ENCODE results near the gene PARD6A.
"Not testable (repeated sequence)": the region's sequence is repeated elsewhere in the genome, so short reads cannot be mapped to it uniquely, and the experiment has no call there.

Gene PARD6A

DNA sequence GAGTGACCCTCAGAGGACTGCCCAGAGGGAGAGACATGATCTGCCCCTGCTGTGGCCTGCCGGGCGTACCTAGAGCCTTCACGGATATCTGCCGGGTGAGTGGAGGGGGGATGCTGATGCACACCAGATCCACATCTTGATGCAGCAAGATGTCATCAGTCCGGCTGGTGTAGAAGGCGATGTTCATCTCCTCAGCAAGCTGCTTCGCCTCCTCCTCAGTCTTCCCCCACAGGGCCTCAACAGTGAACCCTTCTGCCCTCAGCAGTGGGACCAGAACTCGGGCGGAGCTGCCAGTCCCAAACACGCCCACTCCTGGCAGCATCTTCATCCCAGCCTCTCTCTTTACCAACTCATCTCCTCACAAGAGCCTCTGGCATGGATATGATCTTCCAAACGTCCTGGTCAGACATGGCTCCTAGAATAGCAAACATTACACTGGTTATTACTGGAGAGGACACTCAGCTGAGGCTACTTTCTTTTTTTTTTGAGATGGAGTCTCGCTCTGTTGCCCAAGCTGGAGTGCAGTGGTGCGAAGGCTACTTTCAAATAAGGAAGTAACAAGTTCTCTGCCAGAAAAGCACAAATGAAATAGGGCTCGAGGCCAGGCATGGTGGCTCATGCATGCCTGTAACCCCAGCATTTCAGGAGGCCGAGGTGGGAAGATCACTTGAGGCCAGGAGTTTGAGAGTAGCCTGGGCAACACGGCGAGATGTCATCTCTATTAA is 24.8 kb downstream of the PARD6A start:
- DNase-seq (ENCODE audit: low read depth, low spot score) = no peak

DNA sequence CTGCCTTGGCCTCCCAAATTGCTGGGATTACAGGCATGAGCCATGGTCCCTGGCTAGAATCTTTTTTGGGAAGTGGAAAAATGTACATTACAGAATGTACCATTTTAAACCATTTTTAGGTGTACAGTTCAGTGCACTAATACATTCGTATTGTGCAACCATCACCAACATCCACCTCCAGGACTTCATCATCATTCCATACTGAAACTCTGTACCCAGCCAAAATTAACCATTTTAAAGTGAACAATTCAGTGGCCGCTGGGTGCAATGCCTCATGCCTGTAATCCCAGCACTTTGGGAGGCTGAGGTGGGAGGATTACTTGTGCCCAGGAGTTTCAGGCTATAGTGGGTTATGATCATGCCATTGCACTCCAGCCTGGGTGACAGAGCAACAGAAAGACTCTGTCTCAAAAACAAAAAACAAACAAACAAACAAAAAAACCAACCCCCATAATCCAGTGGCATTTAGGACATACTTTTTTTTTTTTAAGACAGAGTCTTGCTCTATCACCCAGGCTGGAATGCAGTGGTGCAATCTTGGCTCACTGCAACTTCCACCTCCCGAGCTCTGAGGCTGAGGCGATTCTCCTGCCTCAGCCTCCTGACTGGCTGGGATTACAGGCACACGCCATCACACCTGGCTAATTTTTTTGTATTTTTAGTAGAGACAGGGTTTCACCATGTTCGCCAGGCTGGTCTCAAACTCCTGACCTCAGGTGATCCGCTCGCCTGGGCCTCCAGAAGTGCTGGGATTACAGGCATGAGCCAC is 32.9 kb downstream of the PARD6A start:
- not testable (repeated sequence) for DNase-seq (ENCODE audit: low read depth, low spot score)

DNA sequence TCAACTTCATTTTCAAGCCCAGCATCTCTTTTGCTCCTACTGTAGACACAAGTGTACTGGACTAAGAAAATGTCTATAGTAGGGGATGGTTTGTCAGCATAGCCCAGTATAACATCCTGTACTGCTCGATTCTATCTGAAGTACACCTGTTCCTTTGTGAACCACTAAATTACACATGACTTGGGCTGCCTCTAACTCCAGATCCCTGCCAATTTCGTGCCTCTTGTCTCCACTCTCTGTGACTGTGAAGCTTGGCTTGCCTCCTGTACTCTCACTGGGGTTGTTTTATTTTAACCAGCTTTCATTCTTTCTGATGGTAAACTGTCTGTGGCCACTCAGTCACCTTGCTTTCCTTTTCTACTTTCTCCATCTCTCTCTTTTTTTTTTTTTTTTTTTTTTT is 33.9 kb downstream of the PARD6A start:
- DNase-seq (ENCODE audit: low read depth, low spot score) = no peak

DNA sequence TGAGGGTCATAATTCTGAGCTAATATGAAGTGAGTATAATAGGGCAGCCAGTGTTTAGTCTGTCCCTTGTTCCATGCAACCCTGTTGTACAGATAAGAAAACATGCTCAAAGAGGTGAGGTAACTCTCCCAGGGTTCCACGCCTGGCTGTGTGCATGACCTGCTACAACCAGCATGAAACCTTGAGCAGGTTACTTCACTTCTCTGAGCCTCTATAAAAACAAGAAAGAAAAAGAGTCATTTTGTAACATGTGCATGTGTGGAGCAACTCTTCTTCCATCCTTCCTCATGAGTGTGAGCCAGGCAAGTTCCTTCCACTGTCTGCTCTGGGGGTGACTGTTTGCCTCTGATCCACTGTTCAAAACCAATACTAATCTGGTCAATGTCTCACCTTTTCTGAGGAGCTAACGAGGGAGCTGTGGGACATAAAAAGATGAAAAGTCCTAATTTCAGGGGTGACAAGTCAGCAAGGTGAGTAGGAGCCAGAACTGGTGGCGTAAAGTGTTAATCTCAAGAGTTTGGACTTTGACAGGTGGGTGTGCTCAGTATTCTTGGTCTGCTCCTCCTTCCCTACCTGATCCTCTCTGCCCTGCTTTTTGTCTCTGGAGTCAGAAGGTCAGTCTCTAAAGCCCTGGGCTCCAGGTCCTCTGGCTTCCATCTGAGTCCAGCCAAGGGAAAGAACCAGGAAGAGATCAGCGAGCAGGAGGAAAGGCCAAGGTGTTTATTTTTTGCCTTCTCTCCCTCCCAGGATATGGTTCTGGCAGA is 36.8 kb downstream of the PARD6A start:
- DNase-seq (ENCODE audit: low read depth, low spot score) = no peak

DNA sequence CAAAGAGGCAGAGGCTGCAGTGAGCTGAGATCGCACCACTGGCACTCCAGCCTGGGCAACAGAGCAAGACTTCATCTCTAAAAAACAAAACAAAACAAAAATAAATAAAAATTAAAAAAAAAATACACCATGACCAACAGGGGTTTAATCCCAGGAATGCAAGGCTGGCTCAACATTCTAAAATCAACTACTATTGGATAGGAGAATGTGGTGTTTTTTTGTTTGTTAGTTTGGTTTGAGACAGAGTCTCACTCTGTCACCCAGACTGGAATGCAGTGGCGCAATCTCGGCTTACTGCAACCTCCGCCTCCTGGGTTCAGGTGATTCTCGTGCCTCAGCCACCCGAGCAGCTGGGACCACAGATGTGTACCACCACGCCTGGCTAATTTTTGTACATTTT is 38.5 kb downstream of the PARD6A start:
- DNase-seq (ENCODE audit: low read depth, low spot score) = no peak

DNA sequence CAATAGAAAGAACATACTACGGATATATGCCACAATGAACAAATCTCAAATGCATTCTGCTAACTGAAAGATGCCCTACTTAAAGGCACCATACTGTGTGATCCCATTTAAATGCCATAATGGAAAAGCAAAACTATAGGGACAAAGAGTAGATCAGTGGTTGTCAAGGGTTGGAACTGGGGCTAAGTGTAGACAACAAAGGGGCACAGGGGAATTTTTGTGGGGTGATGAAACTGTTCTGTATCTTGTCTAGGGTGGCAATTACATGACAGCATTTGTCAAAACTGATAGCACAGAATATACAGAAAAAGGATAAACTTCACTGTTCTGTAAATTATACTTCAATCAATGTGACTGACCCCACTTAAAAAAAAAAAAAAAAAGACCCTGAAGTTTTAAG is 40.7 kb downstream of the PARD6A start:
- DNase-seq (ENCODE audit: low read depth, low spot score) = no peak

DNA sequence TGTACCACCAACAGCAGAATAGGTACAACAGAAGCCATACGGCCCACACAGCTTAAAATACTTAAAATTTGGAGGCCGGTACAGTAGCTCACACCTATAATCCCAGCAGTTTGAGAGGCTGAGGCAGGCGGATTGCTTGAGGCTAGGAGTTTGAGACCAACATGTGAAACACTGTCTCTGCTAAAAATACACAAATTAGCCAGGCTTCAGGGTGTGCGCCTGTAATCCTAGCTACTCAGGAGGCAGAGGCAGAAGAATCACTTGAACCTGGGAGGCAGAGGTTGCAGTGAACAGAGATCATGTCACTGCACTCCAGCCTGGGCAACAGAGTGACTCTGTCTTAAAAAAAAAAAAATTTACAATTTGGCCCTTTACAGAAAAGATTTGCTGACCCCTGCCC is 41.4 kb downstream of the PARD6A start:
- DNase-seq (ENCODE audit: low read depth, low spot score) = no peak

DNA sequence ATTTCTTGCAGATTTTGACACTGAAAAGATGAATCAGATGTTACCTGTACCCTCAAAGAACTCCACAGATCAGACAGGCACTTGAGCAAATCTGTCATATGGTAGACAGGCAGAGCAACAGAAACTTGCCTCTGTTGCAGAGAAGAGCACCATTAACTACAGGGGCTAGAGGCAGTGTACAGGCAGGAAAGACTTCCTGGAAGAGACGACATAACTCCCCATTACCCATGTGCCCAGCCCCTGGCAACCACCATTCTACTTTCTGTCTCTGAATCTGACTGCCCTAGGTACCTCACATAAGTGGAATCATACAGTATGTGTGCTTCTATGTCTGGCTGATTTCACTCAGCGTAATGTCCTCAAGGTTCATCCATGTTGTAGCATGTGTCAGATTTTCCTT is 42.9 kb downstream of the PARD6A start:
- DNase-seq (ENCODE audit: low read depth, low spot score) = no peak

DNA sequence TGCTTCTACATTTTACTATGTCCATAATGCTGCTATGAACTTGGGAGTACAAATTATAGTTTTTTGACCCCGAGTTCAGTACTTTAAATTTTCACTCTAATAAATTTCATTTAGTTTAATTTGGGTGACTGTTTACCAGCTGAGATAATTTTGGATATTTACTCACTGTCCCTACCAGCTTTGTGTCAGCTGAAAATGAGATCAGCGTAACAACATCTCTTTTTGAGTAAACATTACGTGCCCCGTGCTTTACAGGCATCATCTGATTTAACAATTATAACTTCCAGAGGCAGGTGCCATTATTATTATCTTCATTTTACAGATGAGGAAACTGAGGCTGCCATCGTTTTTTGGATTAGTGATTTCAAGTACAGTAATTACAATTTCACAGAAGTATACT is 43.4 kb downstream of the PARD6A start:
- DNase-seq (ENCODE audit: low read depth, low spot score) = no peak

DNA sequence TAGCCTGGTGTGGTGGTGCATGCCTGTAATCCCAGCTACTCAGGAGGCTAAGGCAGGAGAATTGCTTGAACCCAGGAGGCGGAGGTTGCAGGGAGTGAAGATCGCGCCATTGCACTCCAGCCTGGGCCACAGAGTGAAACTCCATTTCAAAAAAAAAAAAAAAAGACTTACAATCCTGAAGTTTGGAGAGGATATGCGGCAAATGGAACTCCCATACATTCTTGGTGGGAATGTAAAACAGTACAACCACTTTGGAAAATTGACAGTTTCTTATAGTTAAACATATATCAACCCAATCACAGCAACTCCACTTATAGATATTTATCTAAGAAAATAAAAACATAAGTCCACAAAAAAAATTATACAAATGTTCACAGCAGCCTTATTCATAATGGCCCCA is 46.5 kb downstream of the PARD6A start:
- DNase-seq (ENCODE audit: low read depth, low spot score) = no peak

DNA sequence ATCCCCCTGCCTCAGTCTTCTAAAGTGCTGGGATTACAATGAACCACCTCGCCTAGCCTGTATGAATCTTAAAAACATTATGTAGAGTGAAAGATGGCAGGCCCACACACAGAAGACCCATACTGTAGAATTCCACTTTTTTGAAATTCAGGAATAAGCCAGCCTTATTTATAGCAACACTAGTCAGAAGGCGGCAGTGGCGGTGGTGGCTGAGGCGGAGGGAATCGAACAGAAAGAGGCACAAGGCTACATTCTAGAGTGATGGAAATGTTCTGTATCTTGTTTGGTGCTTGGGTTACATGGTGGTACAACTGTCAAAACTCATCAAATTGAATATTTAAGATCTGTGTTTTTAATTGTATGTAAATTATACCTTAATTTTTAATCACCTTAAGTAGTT is 47.0 kb downstream of the PARD6A start:
- DNase-seq (ENCODE audit: low read depth, low spot score) = no peak

DNA sequence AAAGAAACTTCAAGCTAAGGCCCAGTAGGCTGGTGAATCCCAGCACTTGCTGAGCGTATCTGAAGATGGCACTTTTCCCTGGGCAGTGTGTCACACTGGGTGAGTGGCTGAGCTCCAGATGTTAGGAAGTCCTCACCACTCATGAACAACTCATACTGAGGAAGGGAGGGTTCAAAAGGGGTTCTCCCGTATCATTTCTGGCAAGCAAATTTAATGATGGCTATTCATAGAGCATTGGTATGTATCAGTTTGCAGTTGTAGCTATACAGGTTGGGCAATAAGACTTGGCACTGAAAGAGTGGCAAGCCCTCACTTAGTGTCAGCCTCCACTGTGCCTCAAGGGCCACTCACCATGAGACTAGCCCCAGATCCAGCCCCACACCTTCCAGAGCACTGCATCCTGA is 47.6 kb downstream of the PARD6A start:
- no peak for DNase-seq (ENCODE audit: low read depth, low spot score)

DNA sequence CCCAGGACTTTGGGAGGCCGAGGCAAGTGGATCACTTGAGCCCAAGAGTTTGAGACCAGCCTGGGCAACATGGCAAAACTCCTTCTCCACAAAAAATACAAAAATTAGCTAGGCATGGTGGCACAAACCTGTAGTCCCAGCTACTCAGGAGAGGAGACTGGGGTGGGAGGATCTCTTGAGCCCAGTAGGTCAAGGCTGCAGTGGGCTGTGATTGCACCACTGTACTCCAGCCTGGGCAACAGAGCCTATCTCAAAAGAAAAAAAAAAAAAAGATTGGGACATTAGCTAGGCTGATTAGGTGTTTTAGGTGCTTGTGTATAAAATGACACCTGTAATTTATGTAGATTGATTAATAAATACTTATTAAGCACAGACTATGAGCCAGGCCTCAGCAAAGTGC is 48.3 kb downstream of the PARD6A start:
- no peak for DNase-seq (ENCODE audit: low read depth, low spot score)

DNA sequence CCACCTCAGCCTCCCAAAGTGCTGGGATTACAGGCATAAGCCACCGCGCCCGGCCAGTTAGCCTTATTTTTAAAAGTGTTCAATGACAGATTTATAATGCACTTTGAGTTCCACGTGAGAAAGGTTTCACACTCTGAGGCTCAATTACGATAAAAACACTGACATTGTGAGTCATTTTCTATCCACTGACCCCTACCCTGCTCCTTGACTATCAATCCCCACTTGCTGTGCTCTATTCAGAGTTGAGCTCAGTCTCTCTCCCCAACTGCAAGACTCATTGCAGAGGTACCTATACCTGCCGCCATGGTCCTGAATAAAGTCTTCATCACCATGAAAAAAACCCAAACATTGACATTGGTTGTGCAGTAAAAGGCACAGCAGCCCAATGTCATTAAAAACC is 49.8 kb downstream of the PARD6A start:
- no peak for DNase-seq (ENCODE audit: low read depth, low spot score)
